ENCODE data around the gene RUNDC1. TPM values are rescaled to one million over a fixed set of nuclear protein-coding genes. Genes with fewer than 3 reads are reported as not detected.

RUNDC1 gene
- total RNA-seq, 4 donors from 2014 or later, result 13.9 to 18.9 (median 16.2) TPM

DNA sequence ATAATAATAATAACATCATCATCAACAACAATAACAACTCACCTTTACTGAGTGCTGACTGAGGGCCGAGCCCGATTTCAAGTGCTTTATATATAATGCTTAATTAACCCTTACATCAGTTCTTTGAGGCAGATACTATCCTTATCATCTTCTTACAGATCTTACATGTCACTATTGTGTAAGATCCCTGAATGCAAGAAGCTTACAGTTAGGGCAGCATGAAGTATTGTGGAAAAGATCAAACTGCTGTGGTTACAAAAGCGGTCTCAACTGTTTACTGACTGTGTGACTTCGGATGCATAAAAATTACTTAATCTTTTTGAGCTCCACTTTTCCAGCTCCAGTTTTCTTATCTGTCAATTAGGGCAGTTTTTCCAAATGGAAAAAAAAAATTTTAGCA, 38.6 kb downstream of the RUNDC1 start:
- no peak for TF ChIP-seq POLR2A (IDR thresholded peaks at IDR 0.05)
- TF ChIP-seq POLR2AphosphoS5 (IDR thresholded peaks at IDR 0.05), result no peak
- no peak for TF ChIP-seq EP300 (IDR thresholded peaks at IDR 0.05)
- TF ChIP-seq, protein P1, sequence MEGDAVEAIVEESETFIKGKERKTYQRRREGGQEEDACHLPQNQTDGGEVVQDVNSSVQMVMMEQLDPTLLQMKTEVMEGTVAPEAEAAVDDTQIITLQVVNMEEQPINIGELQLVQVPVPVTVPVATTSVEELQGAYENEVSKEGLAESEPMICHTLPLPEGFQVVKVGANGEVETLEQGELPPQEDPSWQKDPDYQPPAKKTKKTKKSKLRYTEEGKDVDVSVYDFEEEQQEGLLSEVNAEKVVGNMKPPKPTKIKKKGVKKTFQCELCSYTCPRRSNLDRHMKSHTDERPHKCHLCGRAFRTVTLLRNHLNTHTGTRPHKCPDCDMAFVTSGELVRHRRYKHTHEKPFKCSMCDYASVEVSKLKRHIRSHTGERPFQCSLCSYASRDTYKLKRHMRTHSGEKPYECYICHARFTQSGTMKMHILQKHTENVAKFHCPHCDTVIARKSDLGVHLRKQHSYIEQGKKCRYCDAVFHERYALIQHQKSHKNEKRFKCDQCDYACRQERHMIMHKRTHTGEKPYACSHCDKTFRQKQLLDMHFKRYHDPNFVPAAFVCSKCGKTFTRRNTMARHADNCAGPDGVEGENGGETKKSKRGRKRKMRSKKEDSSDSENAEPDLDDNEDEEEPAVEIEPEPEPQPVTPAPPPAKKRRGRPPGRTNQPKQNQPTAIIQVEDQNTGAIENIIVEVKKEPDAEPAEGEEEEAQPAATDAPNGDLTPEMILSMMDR (IDR thresholded peaks at IDR 0.05), result no peak
- peaks cover 70% of the 10 kb centered on the region for H3K4me1 ChIP-seq
- H3K4me3 ChIP-seq, result peak overlapping the region; percentile 95
- H3K27ac ChIP-seq, result peak overlapping the region; percentile 91
- H3K9me3 ChIP-seq, result no peaks in the 10 kb centered on the region
- 52% methylated on average over 4 of the region's 4 CpGs for WGBS
- no peak for DNase-seq (ENCODE audit: low spot score in 2 of 2)
- peaks cover 30% of the 10 kb centered on the region for H3K36me3 ChIP-seq
- H3K27me3 ChIP-seq, result no peaks in the 10 kb centered on the region

DNA sequence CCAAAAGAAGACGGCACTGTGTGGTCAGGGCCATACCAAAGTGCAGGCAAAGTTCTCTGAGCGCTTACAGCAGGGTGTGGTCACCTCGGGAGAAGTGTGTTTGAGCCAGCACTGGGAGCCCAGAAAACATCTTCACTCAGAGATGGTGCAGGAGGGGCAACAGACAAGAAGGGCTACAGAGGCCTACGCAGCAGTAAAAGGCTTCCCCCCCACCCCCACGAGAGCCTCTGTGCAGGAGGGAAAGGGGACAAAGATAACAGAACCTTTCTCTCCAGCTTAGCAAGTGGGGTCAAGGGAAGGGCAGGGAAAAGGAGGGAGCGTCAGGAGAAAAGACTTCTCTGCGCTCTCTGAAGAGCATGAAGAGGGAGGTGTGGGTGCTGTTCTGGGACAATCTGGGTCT, 39.1 kb downstream of the RUNDC1 start:
- Histone ChIP-seq H3K27me3 (no peaks in the 10 kb centered on the region), H3K4me1 (peaks cover 69% of the 10 kb centered on the region)
- WGBS, result 31% methylated on average over 7 of the region's 7 CpGs

DNA sequence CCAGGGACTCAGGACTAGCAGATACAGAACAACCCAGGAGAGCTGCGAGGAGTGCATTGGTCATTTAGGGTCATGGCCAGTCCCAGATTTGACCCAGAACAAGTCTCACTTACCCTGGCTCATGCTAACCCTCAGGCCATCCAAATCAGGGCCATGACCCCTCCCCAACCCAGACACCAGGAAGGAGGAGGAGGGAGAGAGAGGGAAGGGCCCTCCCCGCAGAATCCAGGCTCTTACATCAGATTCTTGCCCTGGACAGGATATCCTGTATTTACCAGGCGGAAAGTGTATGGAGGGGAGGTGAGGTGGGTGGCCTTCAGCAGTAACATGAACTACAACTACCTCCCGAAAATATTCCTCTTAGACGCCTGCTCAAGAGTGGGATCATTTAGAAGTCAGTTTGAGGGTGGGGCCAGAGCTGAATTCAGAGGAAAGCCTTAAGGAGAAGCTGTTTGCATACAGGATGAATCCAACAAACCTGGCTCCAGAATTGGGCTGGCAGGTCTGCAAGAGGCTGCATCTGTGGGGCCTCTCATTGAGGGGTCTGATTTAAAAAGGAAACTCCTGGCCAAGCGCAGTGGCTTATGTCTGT, 39.8 kb downstream of the RUNDC1 start:
- H3K4me1 ChIP-seq, result peaks cover 67% of the 10 kb centered on the region
- H3K27me3 ChIP-seq, result no peaks in the 10 kb centered on the region
- TF ChIP-seq POLR2A (IDR thresholded peaks at IDR 0.05) (no peak), POLR2AphosphoS5 (IDR thresholded peaks at IDR 0.05) (no peak), EP300 (IDR thresholded peaks at IDR 0.05) (no peak)
- TF ChIP-seq, protein P1 (IDR thresholded peaks at IDR 0.05), result no peak
- peak overlapping the region; percentile 95 for H3K4me3 ChIP-seq
- 54% methylated on average over 6 of the region's 6 CpGs for WGBS
- H3K36me3 ChIP-seq, result peaks cover 26% of the 10 kb centered on the region
- no peaks in the 10 kb centered on the region for H3K9me3 ChIP-seq
- no peak for DNase-seq (ENCODE audit: low spot score in 2 of 2)
- H3K27ac ChIP-seq, result peak overlapping the region; percentile 91

More for the DNA sequence above, 39.1 kb downstream of the RUNDC1 start:
- TF ChIP-seq EP300 (IDR thresholded peaks at IDR 0.05), result no peak
- TF ChIP-seq POLR2A (IDR thresholded peaks at IDR 0.05), result no peak
- TF ChIP-seq POLR2AphosphoS5 (IDR thresholded peaks at IDR 0.05), result no peak
- TF ChIP-seq, protein P1 (IDR thresholded peaks at IDR 0.05), result no peak
- Histone ChIP-seq H3K27ac (peak overlapping the region; percentile 91), H3K36me3 (peaks cover 26% of the 10 kb centered on the region), H3K4me3 (peak overlapping the region; percentile 95), H3K9me3 (no peaks in the 10 kb centered on the region)
- DNase-seq (ENCODE audit: low spot score in 2 of 2), result no peak

DNA sequence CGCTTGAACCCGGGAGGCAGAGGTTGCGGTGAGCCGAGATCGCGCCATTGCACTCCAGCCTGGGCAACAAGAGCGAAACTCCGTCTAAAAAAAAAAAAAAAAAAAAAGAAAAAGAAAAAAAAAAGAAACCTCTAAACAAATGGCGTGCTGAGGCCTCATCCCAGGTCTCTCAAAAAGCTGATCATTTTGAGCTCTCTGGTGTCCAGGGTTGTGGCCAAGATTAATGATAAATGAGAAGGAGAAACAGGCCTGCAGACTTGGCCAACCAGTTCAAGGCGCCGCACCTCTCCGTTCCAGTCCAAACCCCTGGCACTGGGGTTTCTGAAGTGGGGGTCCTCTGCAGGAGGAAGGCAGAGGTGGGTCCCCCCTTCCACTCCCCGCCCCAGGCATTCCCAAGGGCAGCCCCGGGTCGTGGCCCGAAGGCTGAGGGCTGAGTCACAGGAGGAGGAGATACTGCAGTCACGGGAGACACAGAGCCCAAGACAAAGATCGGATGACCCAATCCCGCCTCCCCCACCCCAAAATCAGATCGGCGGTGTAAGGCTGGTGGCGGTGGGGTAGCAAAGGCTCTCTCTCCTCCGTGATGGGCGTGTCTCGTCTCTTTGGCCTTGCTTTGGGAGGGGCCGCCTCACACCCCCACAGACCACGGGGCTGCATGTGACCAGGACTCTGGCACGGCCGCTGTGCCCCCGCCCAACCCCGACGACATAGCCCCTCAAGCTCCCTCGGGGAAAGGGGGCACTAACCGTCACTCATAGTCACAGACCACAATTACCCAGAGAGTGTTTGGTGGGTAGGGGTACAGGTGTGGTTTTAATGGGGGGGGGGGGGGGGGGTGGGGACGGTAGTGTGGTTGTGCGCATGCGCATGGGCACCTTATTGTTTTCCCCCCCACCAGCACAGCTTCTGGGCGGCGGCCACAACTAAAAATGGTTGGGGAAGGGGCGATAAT, 40.7 kb downstream of the RUNDC1 start:
- Histone ChIP-seq H3K27ac (peak overlapping the region; percentile 91), H3K4me3 (peak overlapping the region; percentile 95), H3K4me1 (peaks cover 65% of the 10 kb centered on the region), H3K27me3 (no peaks in the 10 kb centered on the region), H3K9me3 (no peaks in the 10 kb centered on the region), H3K36me3 (peaks cover 19% of the 10 kb centered on the region)
- 32% methylated on average over 27 of the region's 40 CpGs for WGBS
- peak; percentile 91 to 92 for DNase-seq (ENCODE audit: low spot score in 2 of 2)
- TF ChIP-seq POLR2AphosphoS5 (IDR thresholded peaks at IDR 0.05), result peak in 2 of 3 donors; percentile 25 to 38
- no peak for TF ChIP-seq EP300 (IDR thresholded peaks at IDR 0.05)
- TF ChIP-seq POLR2A (IDR thresholded peaks at IDR 0.05), result peak in 1 of 2 donors; percentile 52
- TF ChIP-seq, protein P1 (IDR thresholded peaks at IDR 0.05), result no peak
